K562 (cell line): ENCODE results near the gene GPR152. TPM values are rescaled to one million over a fixed set of nuclear protein-coding genes. Genes with fewer than 3 reads are reported as not detected.

Experiments used
- ATAC-seq: fragments of 200-7000 bp; cut with Tn5 transposase; 3 replicates; pipeline ENCODE4 v1.9.1; 2020; ENCODE audit warnings: moderate library complexity
- BruUV-seq: library from RNA; stranded (reverse); fragments of 400-500 nt; replicated peaks from 2 replicates; lab custom pipeline; 2021; lab: Mats Ljungman, UMichigan
- CTCF ChIA-PET: fragments of 300-600 bp; formaldehyde crosslinking; extraction: SDS; loops from one replicate; lab custom pipeline; 2021; ENCODE audit warnings: low intra/inter-chr PET ratio; lab: Yijun Ruan, JAX
- POLR2A ChIA-PET: fragments of 300-600, 350-650 bp; sonication (Branson Sonifier 250); formaldehyde crosslinking; extraction: SDS; loops from one replicate; lab custom pipeline; 2021; ENCODE audit warnings: antibody characterized with exemption, inconsistent platforms; lab: Yijun Ruan, JAX
- DNase-seq, 4 experiments: peaks; one replicate each; pipeline versions ENCODE4 v3.0.0 to v3.0.0-alpha.2; 2011 to 2018; ENCODE audit warnings: low spot score in 3 of 4, mixed read lengths in 3 of 4; ENCODE audit errors: extremely low read depth in 1 of 4
- FAIRE-seq: peaks from 2 replicates; lab custom pipeline; 2011; peaks lifted over from hg19 to GRCh38; lab: Jason Lieb, UNC
- H2AFZ ChIP-seq: 2 replicates; pipeline ENCODE4 v1.6.0; 2011; ENCODE audit warnings: low read depth, low read length, control low read depth, inconsistent platforms
- H3K27ac ChIP-seq: fragments of 200-600 bp; 3 replicates; pipeline ENCODE4 v1.8.0; 2011; ENCODE audit warnings: low read depth, mild to moderate bottlenecking, control low read depth, inconsistent platforms, low read length, moderate library complexity, mixed read lengths; ENCODE audit errors: extremely low read depth
- H3K27me3 ChIP-seq, 2 experiments: fragments of 300-600 bp in 1 of 2; 2 replicates in 1 of 2; 3 replicates in 1 of 2; pipeline versions ENCODE4 v1.6.0 to v1.8.0; 2011; ENCODE audit warnings: inconsistent platforms in 2 of 2, low read length in 2 of 2, mild to moderate bottlenecking in 1 of 2, mixed read lengths in 1 of 2, moderate library complexity in 1 of 2; ENCODE audit not compliant: control insufficient read depth in 2 of 2, insufficient read depth in 2 of 2
- H3K36me3 ChIP-seq: fragments of 300-600 bp; 3 replicates; pipeline ENCODE4 v1.8.0; 2011; ENCODE audit warnings: mild to moderate bottlenecking, low read length, inconsistent platforms; ENCODE audit not compliant: control insufficient read depth, insufficient read depth
- H3K4me1 ChIP-seq, 2 experiments: fragments of 200-600 bp in 1 of 2; replicated peaks in 1 of 2; 2 replicates in 1 of 2; 3 replicates in 1 of 2; pipeline versions ENCODE4 v1.5.1 to v1.8.0; 2011; ENCODE audit warnings: inconsistent platforms in 2 of 2, low read length in 2 of 2, mild to moderate bottlenecking in 1 of 2, mixed read lengths in 1 of 2, moderate library complexity in 1 of 2; ENCODE audit not compliant: control insufficient read depth in 2 of 2, insufficient read depth in 2 of 2
- H3K4me2 ChIP-seq: 2 replicates; pipeline ENCODE4 v1.6.1; 2011; ENCODE audit warnings: low read length, control low read depth, inconsistent platforms, mixed read lengths; ENCODE audit not compliant: insufficient read depth
- H3K4me3 ChIP-seq: fragments of 200-600 bp; sonication (generic), shearing (Covaris generic); 2 replicates; pipeline ENCODE4 v1.5.1; 2016; ENCODE audit warnings: control low read depth, inconsistent platforms
- H3K79me2 ChIP-seq: fragments of 200-600 bp; 3 replicates; pipeline ENCODE4 v1.8.0; 2011; ENCODE audit warnings: low read length, inconsistent platforms; ENCODE audit not compliant: control insufficient read depth, insufficient read depth
- H3K9ac ChIP-seq, 2 experiments: 2 replicates each; pipeline versions ENCODE4 v1.6.0 to v1.6.1; 2011; ENCODE audit warnings: low read depth in 2 of 2, low read length in 2 of 2, control low read depth in 1 of 2, inconsistent platforms in 1 of 2, mild to moderate bottlenecking in 1 of 2, mixed read lengths in 1 of 2; ENCODE audit not compliant: insufficient read depth in 1 of 2
- H3K9me1 ChIP-seq: one replicate; pipeline ENCODE4 v1.6.0; 2011; ENCODE audit warnings: inconsistent platforms, mild to moderate bottlenecking, low read length, moderate library complexity; ENCODE audit not compliant: control insufficient read depth, insufficient read depth
- H3K9me3 ChIP-seq: replicated peaks from 2 replicates; pipeline ENCODE4 v1.5.1; 2011; ENCODE audit warnings: low read depth, low read length, inconsistent platforms; ENCODE audit not compliant: control insufficient read depth, insufficient read depth
- H4K20me1 ChIP-seq: replicated peaks from 2 replicates; pipeline ENCODE4 v1.6.1; 2011; ENCODE audit warnings: low read length, inconsistent platforms, mixed read lengths; ENCODE audit not compliant: control insufficient read depth, insufficient read depth
- ARNT ChIP-seq, 2 experiments: fragments of 450-650 bp; IDR thresholded peaks; 2 replicates each; pipeline ENCODE4 v1.6.1; 2016; ENCODE audit warnings: mild to moderate bottlenecking in 1 of 2
- ELF4 ChIP-seq: fragments of 450-650 bp; formaldehyde crosslinking; IDR thresholded peaks from 2 replicates; pipeline ENCODE4 v1.4.0; 2022; ENCODE audit warnings: missing genetic modification characterization
- POLR2AphosphoS5 ChIP-seq: IDR thresholded peaks from 2 replicates; pipeline ENCODE4 v1.6.1; 2011; ENCODE audit warnings: mild to moderate bottlenecking, low read depth, low read length, moderate library complexity; ENCODE audit not compliant: control insufficient read depth, insufficient read depth
- SRSF1 ChIP-seq: fragments of 200-400 bp; formaldehyde crosslinking; IDR thresholded peaks from 2 replicates; pipeline ENCODE4 v1.6.1; 2017; ENCODE audit warnings: mild to moderate bottlenecking, low read depth, low read length, moderate library complexity
- TBP ChIP-seq: optimal IDR thresholded peaks from 2 replicates; pipeline ENCODE3; 2011; ENCODE audit warnings: low read depth, low read length, improper control_type of control experiment
- WGBS: fragments of 100-300 bp; shearing (Covaris generic); methylation state at CpG from one replicate; pipeline ENCODE4 v1.1.6; 2016; ENCODE audit warnings: low coverage, mixed read lengths; ENCODE audit not compliant: insufficient coverage; ENCODE audit errors: missing lambda C conversion rate; 5-methylcytosine and 5-hydroxymethylcytosine counted together
- in situ Hi-C: fragments of 300-500 bp; cut with MboI; formaldehyde crosslinking; loops from 4 replicates; pipeline ENCODE4 v1.15.0; 2018; ENCODE audit warnings: inconsistent platforms, mixed read lengths
- intact Hi-C: fragments of 100-400 bp; cut with micrococcal nuclease; formaldehyde crosslinking; loops from 2 replicates; pipeline ENCODE4 v1.14.2; 2022
- polyA plus RNA-seq, 8 experiments: library from polyadenylated mRNA; depleted of rRNA in 4 of 8; stranded (reverse) in 5 of 8; unstranded in 3 of 8; fragments of >200 nt; fragmentation: Nextera tagmentation in 2 of 8; fragmentation: Illumina TruSeq in 1 of 8; extraction: Ambion mirVana in 2 of 8; extraction: Trizol in 1 of 8; gene quantifications; 2 replicates each; pipeline versions ENCODE4 v1.2.1 to v1.2.3, GENCODE V29; 2011 to 2014; ENCODE audit warnings: inconsistent platforms in 1 of 8, missing spikeins in 1 of 8
- total RNA-seq, 7 experiments: library from RNA; depleted of rRNA in 6 of 7; stranded (reverse); fragments of >200 nt in 6 of 7; fragmentation: Illumina TruSeq in 2 of 7; extraction: Trizol in 2 of 7; gene quantifications; 2 replicates each; pipeline versions ENCODE4 v1.2.1 to v1.2.3, GENCODE V29; 2011 to 2021; ENCODE audit warnings: low replicate concordance in 1 of 7
- TF ChIP-seq, protein P1 (sequence below): sonication (generic); formaldehyde crosslinking; IDR thresholded peaks from 2 replicates; pipeline ENCODE4 v1.8.0; 2022; ENCODE audit warnings: mild to moderate bottlenecking, missing genetic modification reagents
- TF ChIP-seq, protein P2 (sequence below), 2 experiments: fragments of 450-650 bp; formaldehyde crosslinking in 1 of 2; IDR thresholded peaks; 2 replicates each; pipeline versions ENCODE4 v1.4.0 to v1.6.1; 2014 to 2020; ENCODE audit warnings: mild to moderate bottlenecking in 2 of 2, borderline replicate concordance in 1 of 2, low read depth in 1 of 2

GPR152 gene
- total and polyA plus RNA-seq, 9 of the 15 experiments (the other 6 are each of a cell fraction or from before 2014, with no cell fraction given): not detected

DNA sequence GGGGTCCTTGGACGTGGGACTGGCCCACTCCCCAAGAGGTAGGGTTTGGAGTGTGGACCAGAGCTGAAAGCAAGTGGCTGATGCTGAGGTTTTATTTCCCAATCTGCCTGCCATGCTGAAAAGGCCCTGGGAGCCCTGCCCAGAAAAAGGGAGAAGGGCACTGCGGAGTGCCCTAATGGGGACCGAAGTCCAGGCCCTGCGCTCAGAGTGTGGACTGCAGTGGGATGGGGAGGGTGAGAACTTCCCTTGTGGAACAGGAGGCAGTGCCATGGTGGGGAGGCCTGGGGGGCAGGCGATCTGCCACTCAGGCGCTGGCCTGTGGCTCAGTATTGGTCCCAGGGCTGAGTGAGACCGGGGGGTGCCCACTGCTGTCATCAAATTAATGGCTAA, 4.3 kb downstream of the GPR152 start:
- CTCF ChIA-PET: no interaction called here
- no peak overlapping the region for H3K9ac ChIP-seq
- no TSS peak for BruUV-seq
- no peak for TF ChIP-seq POLR2AphosphoS5
- TF ChIP-seq SRSF1: no peak
- no peak for TF ChIP-seq ARNT (IDR thresholded peaks at IDR 0.05)
- TF ChIP-seq TBP: no peak
- TF ChIP-seq, protein P1, sequence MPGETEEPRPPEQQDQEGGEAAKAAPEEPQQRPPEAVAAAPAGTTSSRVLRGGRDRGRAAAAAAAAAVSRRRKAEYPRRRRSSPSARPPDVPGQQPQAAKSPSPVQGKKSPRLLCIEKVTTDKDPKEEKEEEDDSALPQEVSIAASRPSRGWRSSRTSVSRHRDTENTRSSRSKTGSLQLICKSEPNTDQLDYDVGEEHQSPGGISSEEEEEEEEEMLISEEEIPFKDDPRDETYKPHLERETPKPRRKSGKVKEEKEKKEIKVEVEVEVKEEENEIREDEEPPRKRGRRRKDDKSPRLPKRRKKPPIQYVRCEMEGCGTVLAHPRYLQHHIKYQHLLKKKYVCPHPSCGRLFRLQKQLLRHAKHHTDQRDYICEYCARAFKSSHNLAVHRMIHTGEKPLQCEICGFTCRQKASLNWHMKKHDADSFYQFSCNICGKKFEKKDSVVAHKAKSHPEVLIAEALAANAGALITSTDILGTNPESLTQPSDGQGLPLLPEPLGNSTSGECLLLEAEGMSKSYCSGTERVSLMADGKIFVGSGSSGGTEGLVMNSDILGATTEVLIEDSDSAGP: no peak
- TF ChIP-seq, protein P2, sequence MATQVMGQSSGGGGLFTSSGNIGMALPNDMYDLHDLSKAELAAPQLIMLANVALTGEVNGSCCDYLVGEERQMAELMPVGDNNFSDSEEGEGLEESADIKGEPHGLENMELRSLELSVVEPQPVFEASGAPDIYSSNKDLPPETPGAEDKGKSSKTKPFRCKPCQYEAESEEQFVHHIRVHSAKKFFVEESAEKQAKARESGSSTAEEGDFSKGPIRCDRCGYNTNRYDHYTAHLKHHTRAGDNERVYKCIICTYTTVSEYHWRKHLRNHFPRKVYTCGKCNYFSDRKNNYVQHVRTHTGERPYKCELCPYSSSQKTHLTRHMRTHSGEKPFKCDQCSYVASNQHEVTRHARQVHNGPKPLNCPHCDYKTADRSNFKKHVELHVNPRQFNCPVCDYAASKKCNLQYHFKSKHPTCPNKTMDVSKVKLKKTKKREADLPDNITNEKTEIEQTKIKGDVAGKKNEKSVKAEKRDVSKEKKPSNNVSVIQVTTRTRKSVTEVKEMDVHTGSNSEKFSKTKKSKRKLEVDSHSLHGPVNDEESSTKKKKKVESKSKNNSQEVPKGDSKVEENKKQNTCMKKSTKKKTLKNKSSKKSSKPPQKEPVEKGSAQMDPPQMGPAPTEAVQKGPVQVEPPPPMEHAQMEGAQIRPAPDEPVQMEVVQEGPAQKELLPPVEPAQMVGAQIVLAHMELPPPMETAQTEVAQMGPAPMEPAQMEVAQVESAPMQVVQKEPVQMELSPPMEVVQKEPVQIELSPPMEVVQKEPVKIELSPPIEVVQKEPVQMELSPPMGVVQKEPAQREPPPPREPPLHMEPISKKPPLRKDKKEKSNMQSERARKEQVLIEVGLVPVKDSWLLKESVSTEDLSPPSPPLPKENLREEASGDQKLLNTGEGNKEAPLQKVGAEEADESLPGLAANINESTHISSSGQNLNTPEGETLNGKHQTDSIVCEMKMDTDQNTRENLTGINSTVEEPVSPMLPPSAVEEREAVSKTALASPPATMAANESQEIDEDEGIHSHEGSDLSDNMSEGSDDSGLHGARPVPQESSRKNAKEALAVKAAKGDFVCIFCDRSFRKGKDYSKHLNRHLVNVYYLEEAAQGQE (IDR thresholded peaks at IDR 0.05; ENCODE audit: borderline replicate concordance): no peak
- TF ChIP-seq, protein P2 (CRISPR knock-in tag; IDR thresholded peaks at IDR 0.05; ENCODE audit: low read depth): no peak
- no peak for TF ChIP-seq ELF4 (CRISPR knock-in tag)

More for the DNA sequence above, 4.3 kb downstream of the GPR152 start:
- H3K27me3 ChIP-seq: no peaks in the 10 kb centered on the region
- POLR2A ChIA-PET: interaction anchor here (1.0 to 1.2 kb wide), 2 partner anchors 9 kb away, joined by 3 to 7 read pairs; no protein-coding TSS in a partner anchor
- intact Hi-C loops (no loop called here), in situ Hi-C loops (no loop called here)
- 82% methylated on average over 6 of the region's 7 CpGs for WGBS
- DNase-seq (no peak), FAIRE-seq (no peak), ATAC-seq (no peak)
- no peak overlapping the region for H3K27ac ChIP-seq
- H3K9me1 ChIP-seq: no peaks in the 10 kb centered on the region
- no peak overlapping the region for H3K4me3 ChIP-seq
- H3K4me2 ChIP-seq: no peak overlapping the region
- no peaks in the 10 kb centered on the region for H4K20me1 ChIP-seq
- peaks cover 13% of the 10 kb centered on the region for H3K79me2 ChIP-seq
- H3K36me3 ChIP-seq: no peaks in the 10 kb centered on the region
- no peak overlapping the region for H2AFZ ChIP-seq
- H3K4me1 ChIP-seq: peaks cover 7 to 34% of the 10 kb centered on the region in 2 experiments; a peak in 4 of 5 replicates
- no peaks in the 10 kb centered on the region for H3K9me3 ChIP-seq
